GM12872 (cell line): Measurements from ENCODE around the gene CFAP251.

Source experiments
- TF ChIP-seq, protein P1 (sequence below): IDR thresholded peaks from 3 replicates; pipeline ENCODE4 v1.5.1; 2011; ENCODE audit warnings: low read depth, mild to moderate bottlenecking, low read length, moderate library complexity; ENCODE audit not compliant: insufficient read depth

Gene CFAP251

GRCh38 chr12:122048151-122048550 lies 129.8 kb downstream of the CFAP251 start:
- TF ChIP-seq, protein P1, sequence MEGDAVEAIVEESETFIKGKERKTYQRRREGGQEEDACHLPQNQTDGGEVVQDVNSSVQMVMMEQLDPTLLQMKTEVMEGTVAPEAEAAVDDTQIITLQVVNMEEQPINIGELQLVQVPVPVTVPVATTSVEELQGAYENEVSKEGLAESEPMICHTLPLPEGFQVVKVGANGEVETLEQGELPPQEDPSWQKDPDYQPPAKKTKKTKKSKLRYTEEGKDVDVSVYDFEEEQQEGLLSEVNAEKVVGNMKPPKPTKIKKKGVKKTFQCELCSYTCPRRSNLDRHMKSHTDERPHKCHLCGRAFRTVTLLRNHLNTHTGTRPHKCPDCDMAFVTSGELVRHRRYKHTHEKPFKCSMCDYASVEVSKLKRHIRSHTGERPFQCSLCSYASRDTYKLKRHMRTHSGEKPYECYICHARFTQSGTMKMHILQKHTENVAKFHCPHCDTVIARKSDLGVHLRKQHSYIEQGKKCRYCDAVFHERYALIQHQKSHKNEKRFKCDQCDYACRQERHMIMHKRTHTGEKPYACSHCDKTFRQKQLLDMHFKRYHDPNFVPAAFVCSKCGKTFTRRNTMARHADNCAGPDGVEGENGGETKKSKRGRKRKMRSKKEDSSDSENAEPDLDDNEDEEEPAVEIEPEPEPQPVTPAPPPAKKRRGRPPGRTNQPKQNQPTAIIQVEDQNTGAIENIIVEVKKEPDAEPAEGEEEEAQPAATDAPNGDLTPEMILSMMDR = no peak

DNA sequence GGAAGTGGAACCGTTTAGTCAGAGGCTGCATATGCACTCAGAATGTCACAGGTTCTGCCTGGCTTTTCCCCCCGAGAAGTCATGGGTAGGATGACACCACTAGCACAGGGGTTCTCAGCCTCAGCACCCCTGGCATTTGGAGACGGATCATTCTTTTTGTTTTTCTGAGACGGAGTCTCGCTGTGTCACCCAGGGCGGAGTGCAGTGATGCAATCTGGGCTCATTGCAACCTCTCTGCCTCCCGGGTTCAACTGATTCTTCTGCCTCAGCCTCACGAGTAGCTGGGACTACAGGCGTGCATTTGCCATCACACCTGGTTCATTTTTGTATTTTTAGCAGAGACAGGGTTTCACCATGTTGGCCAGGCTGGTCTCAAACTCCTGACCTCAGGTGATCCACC lies 131.4 kb downstream of the CFAP251 start:
- TF ChIP-seq, protein P1 = no peak

GRCh38 chr12:122050706-122051105 lies 132.3 kb downstream of the CFAP251 start:
- TF ChIP-seq, protein P1 = no peak

- TF ChIP-seq, protein P1 = no peak
Observed at GRCh38 chr12:122051231-122051876, 133.0 kb downstream of the CFAP251 start.

- TF ChIP-seq, protein P1 = no peak
Observed at GRCh38 chr12:122052285-122052684, 133.9 kb downstream of the CFAP251 start.
